Measurements from ENCODE around the gene SH3RF1.

GRCh38 chr4:169058312-169058711, 212.4 kb downstream of the SH3RF1 start:
- TF ChIP-seq POLR2A (IDR thresholded peaks at IDR 0.05) (no peak), POLR2AphosphoS5 (IDR thresholded peaks at IDR 0.05) (no peak)
- TF ChIP-seq, protein P1, sequence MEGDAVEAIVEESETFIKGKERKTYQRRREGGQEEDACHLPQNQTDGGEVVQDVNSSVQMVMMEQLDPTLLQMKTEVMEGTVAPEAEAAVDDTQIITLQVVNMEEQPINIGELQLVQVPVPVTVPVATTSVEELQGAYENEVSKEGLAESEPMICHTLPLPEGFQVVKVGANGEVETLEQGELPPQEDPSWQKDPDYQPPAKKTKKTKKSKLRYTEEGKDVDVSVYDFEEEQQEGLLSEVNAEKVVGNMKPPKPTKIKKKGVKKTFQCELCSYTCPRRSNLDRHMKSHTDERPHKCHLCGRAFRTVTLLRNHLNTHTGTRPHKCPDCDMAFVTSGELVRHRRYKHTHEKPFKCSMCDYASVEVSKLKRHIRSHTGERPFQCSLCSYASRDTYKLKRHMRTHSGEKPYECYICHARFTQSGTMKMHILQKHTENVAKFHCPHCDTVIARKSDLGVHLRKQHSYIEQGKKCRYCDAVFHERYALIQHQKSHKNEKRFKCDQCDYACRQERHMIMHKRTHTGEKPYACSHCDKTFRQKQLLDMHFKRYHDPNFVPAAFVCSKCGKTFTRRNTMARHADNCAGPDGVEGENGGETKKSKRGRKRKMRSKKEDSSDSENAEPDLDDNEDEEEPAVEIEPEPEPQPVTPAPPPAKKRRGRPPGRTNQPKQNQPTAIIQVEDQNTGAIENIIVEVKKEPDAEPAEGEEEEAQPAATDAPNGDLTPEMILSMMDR (IDR thresholded peaks at IDR 0.05): no peak
